ENCODE measurements around the gene FRMD7. TPM values are rescaled to one million over a fixed set of nuclear protein-coding genes. Genes with fewer than 3 reads are reported as not detected.
"Not testable (repeated sequence)": the region's sequence is repeated elsewhere in the genome, so short reads cannot be mapped to it uniquely, and the experiment has no call there.

Gene FRMD7
- total and polyA plus RNA-seq, 2 of the 4 experiments (the other 2 are of a cell fraction), result not detected

DNA sequence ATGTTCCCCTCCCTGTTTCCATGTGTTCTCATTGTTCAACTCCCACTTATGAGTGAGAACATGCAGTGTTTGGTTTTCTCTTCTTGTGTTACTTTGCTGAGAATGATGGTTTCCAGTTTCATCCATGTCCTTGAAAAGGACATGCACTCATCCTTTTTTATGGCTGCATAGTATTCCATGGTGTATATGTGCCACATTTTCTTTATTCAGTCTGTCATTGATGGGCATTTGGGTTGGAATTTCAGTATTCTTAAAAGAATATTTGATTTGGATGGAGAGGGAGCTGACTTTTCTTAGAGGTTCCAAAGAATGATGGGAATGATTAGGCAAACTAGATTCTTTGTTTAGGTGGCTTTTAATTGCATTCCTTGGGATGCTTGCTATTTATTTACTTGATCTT lies 76.0 kb downstream of the FRMD7 start:
- H3K56ac ChIP-seq (ENCODE audit: extremely low read depth, insufficient read depth, low read length); H4K91ac ChIP-seq (ENCODE audit: insufficient read depth, low read depth, low read length); H3K9ac ChIP-seq (ENCODE audit: low read depth, low read length); H2AK5ac ChIP-seq (ENCODE audit: low read depth, low read length); POLR2A ChIA-PET (ENCODE audit: unreplicated experiment); intact Hi-C loops (cut with micrococcal nuclease); H3K4me1 ChIP-seq (ENCODE audit: control insufficient read depth, insufficient read depth, low read length); H3K4me3 ChIP-seq (ENCODE audit: insufficient read depth, low read depth, low read length); H3K23ac ChIP-seq (ENCODE audit: low read depth, low read length); H2BK15ac ChIP-seq (ENCODE audit: low read depth, low read length); H2AK9ac ChIP-seq (replicated peaks; ENCODE audit: low read depth, low read length, poor library complexity); H3K79me1 ChIP-seq (ENCODE audit: low read depth in 1 of 2, low read length in 2 of 2); DNase-seq; H3K9me3 ChIP-seq (ENCODE audit: control insufficient read depth, insufficient read depth, low read length); H3K27ac ChIP-seq (ENCODE audit: insufficient read depth, low read length); H4K20me1 ChIP-seq (ENCODE audit: insufficient read depth, low read length); H3K4me2 ChIP-seq (ENCODE audit: low read depth, low read length); H3K36me3 ChIP-seq (ENCODE audit: control insufficient read depth, insufficient read depth, low read length); dilution Hi-C loops (cut with HindIII; ENCODE audit: low sequenced_read_pairs, unreplicated experiment); ATAC-seq (ENCODE audit: low read depth); H2BK120ac ChIP-seq (ENCODE audit: low read depth, low read length); H4K5ac ChIP-seq (ENCODE audit: low read depth, low read length); CTCF ChIA-PET; H4K8ac ChIP-seq (ENCODE audit: low read depth in 2 of 2, low read length in 2 of 2); H2BK5ac ChIP-seq (ENCODE audit: low read depth, low read length, poor library complexity, severe bottlenecking); in situ Hi-C loops (cut with MboI; ENCODE audit: low sequenced_read_pairs); BruUV-seq (replicated peaks); H2BK20ac ChIP-seq (ENCODE audit: low read depth, low read length); H2AFZ ChIP-seq (replicated peaks; ENCODE audit: low read length, poor library complexity); H3K27me3 ChIP-seq (ENCODE audit: control insufficient read depth, insufficient read depth, low read length); H3K4ac ChIP-seq (ENCODE audit: low read depth, low read length); H3K14ac ChIP-seq (replicated peaks; ENCODE audit: low read depth, low read length); H3K18ac ChIP-seq (ENCODE audit: low read depth, low read length); H3K9me1 ChIP-seq (ENCODE audit: insufficient read depth, low read length): not testable (repeated sequence)

Measured in IMR-90 (cell line).